Adipose tissue (tissue), 3 donors: ENCODE data around the gene TYW1B. TPM values are rescaled to one million over a fixed set of nuclear protein-coding genes. Genes with fewer than 3 reads are reported as not detected.
"Not testable (repeated sequence)": the region's sequence is repeated elsewhere in the genome, so short reads cannot be mapped to it uniquely, and the experiment has no call there.

ENCODE experiments used
- H3K27ac ChIP-seq: one replicate; pipeline ENCODE4 v1.5.1; 2013; ENCODE audit warnings: low read depth, low read length
- WGBS, 3 donors: extraction: QIAGEN DNeasy Blood & Tissue Kit; methylation state at CpG; one replicate each; pipeline ENCODE4 v1.1.7; 2013; 5-methylcytosine and 5-hydroxymethylcytosine counted together
- polyA plus RNA-seq, 3 donors: library from polyadenylated mRNA; stranded (reverse); fragments of 200-250 nt; gene quantifications; one replicate each; pipeline ENCODE4 v1.2.3, GENCODE V29; 2013
- donor health status: healthy with polysubstance abuse.
- donor health status: Bipolar disorder and iron deficiency.
- donor health status: healthy.

TYW1B gene
- polyA plus RNA-seq, 3 donors, result 0.56 to 2.5 (median 0.79) TPM

DNA sequence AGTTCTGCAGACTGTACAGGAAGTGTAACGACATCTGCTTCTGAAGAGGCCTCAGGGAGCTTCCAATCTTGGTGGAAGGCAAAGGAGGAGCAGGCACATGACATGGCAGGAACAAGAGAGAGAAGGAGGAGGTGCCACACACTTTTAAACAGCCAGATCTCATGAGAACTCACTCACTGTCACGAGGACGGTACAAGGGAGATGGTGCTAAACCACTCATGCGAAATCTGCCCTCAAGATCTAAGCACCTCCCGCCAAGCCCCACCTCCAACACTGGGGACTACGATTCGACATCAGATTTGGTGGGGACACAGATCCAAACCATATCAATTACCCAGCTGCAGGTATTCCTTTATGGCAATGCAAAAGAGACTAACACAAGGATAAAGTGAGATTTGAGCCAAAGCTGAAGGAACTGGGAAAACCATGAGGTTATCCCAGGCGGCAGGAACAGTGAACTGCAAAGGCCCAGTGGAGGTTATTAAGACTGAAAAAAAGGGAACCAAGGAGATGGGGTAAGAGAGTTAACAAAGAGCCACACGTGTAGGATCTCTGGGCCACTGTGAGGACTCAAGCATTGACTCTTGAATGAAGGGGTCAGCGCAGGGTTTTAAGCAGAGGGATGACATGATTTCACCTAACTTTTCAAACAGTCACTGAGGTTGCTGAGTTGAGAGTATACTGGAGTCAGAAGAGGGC is 9.2 kb downstream of the TYW1B start:
- 86 to 95% (median 86%) methylated on average over 10 of the region's 10 CpGs for WGBS, 3 donors

GRCh38 chr7:72817661-72818060 is 10.3 kb downstream of the TYW1B start:
- 100% methylated on average over 1 of the region's 1 CpG for WGBS, 3 donors
- not testable (repeated sequence) for H3K27ac ChIP-seq

More for the DNA sequence above, 9.2 kb downstream of the TYW1B start:
- H3K27ac ChIP-seq, result not testable (repeated sequence)

GRCh38 chr7:72816370-72817157 is 11.4 kb downstream of the TYW1B start:
- not testable (repeated sequence) for H3K27ac ChIP-seq
- 83 to 89% (median 89%) methylated on average over 8 to 9 of the region's 9 CpGs for WGBS, 3 donors

GRCh38 chr7:72810437-72810836 is 17.6 kb downstream of the TYW1B start:
- not testable (repeated sequence) for H3K27ac ChIP-seq
- 62 to 92% (median 66%) methylated on average over 7 of the region's 7 CpGs for WGBS, 3 donors

DNA sequence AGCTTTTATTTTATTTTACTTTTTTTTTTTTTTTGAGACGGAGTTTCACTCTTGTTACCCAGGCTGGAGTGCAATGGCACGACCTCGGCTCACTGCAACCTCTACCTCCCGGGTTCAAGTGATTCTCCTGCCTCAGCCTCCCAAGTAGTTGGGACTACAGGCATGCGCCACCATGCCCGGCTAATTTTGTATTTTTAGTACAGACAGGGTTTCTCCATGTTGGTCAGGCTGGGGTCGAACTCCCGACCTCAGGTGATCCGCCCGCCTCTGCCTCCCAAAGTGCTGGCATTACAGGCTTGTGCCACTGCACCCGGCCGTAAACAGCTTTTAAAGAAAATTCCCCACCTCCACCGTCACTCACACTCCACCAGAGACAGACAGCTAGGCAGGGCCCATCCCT is 19.5 kb downstream of the TYW1B start:
- not testable (repeated sequence) for H3K27ac ChIP-seq
- 82 to 98% (median 95%) methylated on average over 12 to 13 of the region's 13 CpGs for WGBS, 3 donors

GRCh38 chr7:72806851-72807250 is 21.1 kb downstream of the TYW1B start:
- WGBS, 3 donors, result 68 to 80% (median 68%) methylated on average over 6 of the region's 6 CpGs
- not testable (repeated sequence) for H3K27ac ChIP-seq

GRCh38 chr7:72805526-72806494 is 22.2 kb downstream of the TYW1B start:
- H3K27ac ChIP-seq, result no peak overlapping the region
- WGBS, 3 donors, result 79 to 93% (median 80%) methylated on average over 15 of the region's 15 CpGs

- 84 to 97% (median 94%) methylated on average over 8 of the region's 8 CpGs for WGBS, 3 donors
- not testable (repeated sequence) for H3K27ac ChIP-seq
These were observed 24.2 kb downstream of the TYW1B start for GRCh38 chr7:72803778-72804177.

DNA sequence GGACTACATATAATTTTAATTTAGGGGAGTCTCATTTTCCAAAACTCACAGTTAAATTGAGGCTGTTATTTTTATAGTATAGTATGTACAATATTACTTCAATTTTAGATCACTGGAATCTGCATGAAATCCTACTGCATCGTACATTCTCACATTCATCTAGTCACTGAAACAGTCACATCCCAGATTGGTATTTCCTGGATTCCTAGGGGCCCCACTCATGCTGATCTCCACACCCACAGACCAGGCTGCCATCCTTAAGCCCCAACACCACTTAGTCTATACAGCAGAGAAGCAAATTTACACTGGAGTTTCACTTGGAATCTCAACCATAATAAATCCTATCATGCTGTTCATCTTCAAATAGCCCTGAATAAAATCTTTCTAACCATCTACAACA is 26.4 kb downstream of the TYW1B start:
- H3K27ac ChIP-seq, result not testable (repeated sequence)
- WGBS, 3 donors, result 4 to 73% (median 37%) methylated on average over 1 of the region's 1 CpG

GRCh38 chr7:72795401-72795800 is 32.6 kb downstream of the TYW1B start:
- WGBS, 3 donors, result 94 to 100% (median 97%) methylated on average over 2 of the region's 2 CpGs
- not testable (repeated sequence) for H3K27ac ChIP-seq

GRCh38 chr7:72793791-72794190 is 34.2 kb downstream of the TYW1B start:
- no peak overlapping the region for H3K27ac ChIP-seq
- WGBS, 3 donors, result 90 to 92% (median 92%) methylated on average over 6 of the region's 6 CpGs

GRCh38 chr7:72790698-72791060 is 37.3 kb downstream of the TYW1B start:
- H3K27ac ChIP-seq, result not testable (repeated sequence)
- 74 to 92% (median 80%) methylated on average over 2 to 3 of the region's 3 CpGs for WGBS, 3 donors

GRCh38 chr7:72790048-72790697 is 37.8 kb downstream of the TYW1B start:
- 74 to 93% (median 88%) methylated on average over 5 to 6 of the region's 6 CpGs for WGBS, 3 donors
- not testable (repeated sequence) for H3K27ac ChIP-seq

GRCh38 chr7:72785166-72785955 is 42.6 kb downstream of the TYW1B start:
- WGBS, 3 donors, result 92 to 98% (median 94%) methylated on average over 8 of the region's 8 CpGs
- H3K27ac ChIP-seq, result no peak overlapping the region

- WGBS, 3 donors, result 66 to 82% (median 74%) methylated on average over 4 of the region's 4 CpGs
- H3K27ac ChIP-seq, result not testable (repeated sequence)
These were observed 44.2 kb downstream of the TYW1B start for GRCh38 chr7:72783601-72784370.

- H3K27ac ChIP-seq, result no peak overlapping the region
- 75 to 83% (median 76%) methylated on average over 6 of the region's 6 CpGs for WGBS, 3 donors
These were observed 46.4 kb downstream of the TYW1B start for GRCh38 chr7:72781631-72782030.

DNA sequence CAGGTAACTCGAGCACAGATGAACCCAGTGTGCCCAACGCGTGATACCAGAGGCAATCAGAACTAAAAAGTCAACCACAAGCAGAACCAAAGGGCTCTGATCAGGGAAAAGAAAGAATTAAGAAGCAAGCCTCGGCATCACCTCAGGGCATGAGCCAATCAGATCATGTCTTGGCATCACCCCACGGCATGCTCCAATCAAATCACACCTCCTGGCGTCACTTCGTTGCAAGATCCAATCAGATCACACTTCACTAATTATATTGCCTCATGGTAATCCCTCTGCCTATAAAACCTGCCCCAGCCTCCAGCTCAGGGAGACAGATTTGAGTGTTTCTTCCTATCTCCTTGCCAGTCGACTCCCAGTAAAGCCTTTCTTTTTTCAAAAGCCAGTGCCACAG is 46.8 kb downstream of the TYW1B start:
- WGBS, 3 donors, result 93 to 98% (median 94%) methylated on average over 8 of the region's 8 CpGs

More for the DNA sequence above, 46.8 kb downstream of the TYW1B start:
- no peak overlapping the region for H3K27ac ChIP-seq
